CD4-positive, alpha-beta T cell (primary cell): ENCODE data around the gene BRD1. TPM values are rescaled to one million over a fixed set of nuclear protein-coding genes. Genes with fewer than 3 reads are reported as not detected.
"Not testable (repeated sequence)": the region's sequence is repeated elsewhere in the genome, so short reads cannot be mapped to it uniquely, and the experiment has no call there.

ENCODE experiments used
- ATAC-seq: fragments of 200-7000 bp; cut with Tn5 transposase; one replicate; pipeline ENCODE4 v1.10.0; 2022; ENCODE audit warnings: mild to moderate bottlenecking; ENCODE audit not compliant: poor library complexity
- CTCF ChIA-PET: fragments of 350-600 bp; sonication (Branson Sonifier 250); formaldehyde crosslinking; loops from one replicate; lab custom pipeline; 2021; ENCODE audit warnings: antibody characterized with exemption, inconsistent platforms; lab: Charles Lee
- POLR2A ChIA-PET: fragments of 350-600 bp; sonication (Branson Sonifier 250); formaldehyde crosslinking; loops from one replicate; lab custom pipeline; 2021; ENCODE audit warnings: antibody characterized with exemption, inconsistent platforms; lab: Charles Lee
- DNase-seq, 14 experiments: peaks; one replicate each; pipeline ENCODE4 v3.0.0-alpha.2; 2013 to 2020; ENCODE audit warnings: mixed read lengths in 2 of 14
- H3K27ac ChIP-seq, 2 donors: one replicate each; pipeline versions ENCODE4 v1.5.1 to v1.7.0; 2013; ENCODE audit warnings: low read length in 2 of 2, low read depth in 1 of 2, mild to moderate bottlenecking in 1 of 2
- H3K27me3 ChIP-seq, 2 experiments: 1 replicate in 1 of 2; 2 replicates in 1 of 2; pipeline versions ENCODE4 v1.6.1 to v1.7.0; 2013; ENCODE audit warnings: low read length in 2 of 2, control low read depth in 1 of 2, mild to moderate bottlenecking in 1 of 2, moderate library complexity in 1 of 2; ENCODE audit not compliant: insufficient read depth in 2 of 2, control insufficient read depth in 1 of 2
- H3K36me3 ChIP-seq: one replicate; pipeline ENCODE4 v1.6.1; 2013; ENCODE audit warnings: low read length, control low read depth; ENCODE audit not compliant: insufficient read depth
- H3K4me1 ChIP-seq: one replicate; pipeline ENCODE4 v1.6.1; 2013; ENCODE audit warnings: low read length, control low read depth; ENCODE audit not compliant: insufficient read depth
- H3K4me3 ChIP-seq: one replicate; pipeline ENCODE4 v1.5.1; 2013; ENCODE audit warnings: mild to moderate bottlenecking, low read length, moderate library complexity
- H3K9me3 ChIP-seq, 2 experiments: 1 replicate in 1 of 2; 2 replicates in 1 of 2; pipeline versions ENCODE4 v1.6.1 to v1.7.0; 2013; ENCODE audit warnings: low read length in 2 of 2, mild to moderate bottlenecking in 2 of 2, control low read depth in 1 of 2, moderate library complexity in 1 of 2; ENCODE audit not compliant: control insufficient read depth in 1 of 2, insufficient read depth in 1 of 2
- H3K27ac Mint-ChIP-seq: one replicate; pipeline ENCODE4 v1.8.0; 2020; ENCODE audit warnings: mixed read lengths
- H3K27me3 Mint-ChIP-seq: one replicate; pipeline ENCODE4 v1.8.0; 2021; ENCODE audit warnings: mixed read lengths
- H3K36me3 Mint-ChIP-seq: one replicate; pipeline ENCODE4 v1.8.0; 2021; ENCODE audit warnings: low read depth, mixed read lengths
- H3K4me1 Mint-ChIP-seq: one replicate; pipeline ENCODE4 v1.8.0; 2021; ENCODE audit warnings: low read depth, mixed read lengths
- H3K4me3 Mint-ChIP-seq: one replicate; pipeline ENCODE4 v1.8.0; 2020; ENCODE audit warnings: mild to moderate bottlenecking, mixed read lengths
- H3K9me3 Mint-ChIP-seq: one replicate; pipeline ENCODE4 v1.8.0; 2020; ENCODE audit warnings: mixed read lengths
- CTCF ChIP-seq: fragments of 200-600 bp; IDR thresholded peaks from one replicate; pipeline ENCODE4 v1.8.0; 2022; ENCODE audit warnings: antibody characterized with exemption, mild to moderate bottlenecking
- intact Hi-C, 2 experiments: fragments of 100-400 bp; cut with DNase I in 1 of 2; cut with micrococcal nuclease in 1 of 2; formaldehyde crosslinking; loops; one replicate each; pipeline versions ENCODE4 v1.15.1 to v1.9.0; 2023 to 2025; cut with DNase I, micrococcal nuclease
- total RNA-seq, 174 experiments: library from RNA in 2 of 174; stranded (reverse) in 2 of 174; gene quantifications; one replicate each; pipeline ENCODE4 v1.2.3 and lab custom pipeline; 2021 to 2026

BRD1 gene
- total RNA-seq, 2 experiments from 2014 or later = 129 to 130 TPM

GRCh38 chr22:49764127-49764581, 63.5 kb downstream of the BRD1 start:
- peak in 1 of 14 experiments; percentile 33 for DNase-seq
- Mint-ChIP-seq H3K27me3 (no peaks in the 10 kb centered on the region), H3K27ac (no peak overlapping the region), H3K4me3 (no peak overlapping the region), H3K36me3 (no peaks in the 10 kb centered on the region), H3K4me1 (peaks cover 13% of the 10 kb centered on the region), H3K9me3 (peaks cover 3% of the 10 kb centered on the region)
- no peak for TF ChIP-seq CTCF
- H3K27ac ChIP-seq = no peak overlapping the region
- ChIA-PET CTCF (no interaction called here), POLR2A (no interaction called here)
- no peak for ATAC-seq
- no peaks in the 10 kb centered on the region for H3K27me3 ChIP-seq
- intact Hi-C loops = no loop called here
- no peak overlapping the region for H3K4me3 ChIP-seq
- H3K9me3 ChIP-seq = peaks cover 9 to 21% of the 10 kb centered on the region in 2 experiments
- H3K36me3 ChIP-seq = no peaks in the 10 kb centered on the region
- peaks cover 10% of the 10 kb centered on the region for H3K4me1 ChIP-seq

- no peak overlapping the region for H3K27ac Mint-ChIP-seq
- no peak overlapping the region for H3K4me3 Mint-ChIP-seq
- H3K27ac ChIP-seq = no peak overlapping the region
- H3K9me3 Mint-ChIP-seq = peaks cover 3% of the 10 kb centered on the region
- CTCF ChIA-PET = no interaction called here
- intact Hi-C loops = no loop called here
- ATAC-seq (no peak), DNase-seq (peak in 1 of 14 experiments; percentile 17)
- H3K9me3 ChIP-seq = peaks cover 9 to 21% of the 10 kb centered on the region in 2 experiments
- peaks cover 13% of the 10 kb centered on the region for H3K4me1 Mint-ChIP-seq
- POLR2A ChIA-PET = no interaction called here
- no peaks in the 10 kb centered on the region for H3K36me3 Mint-ChIP-seq
- H3K4me1 ChIP-seq = peaks cover 10% of the 10 kb centered on the region
- TF ChIP-seq CTCF = no peak
- H3K27me3 ChIP-seq = no peaks in the 10 kb centered on the region
- H3K27me3 Mint-ChIP-seq = no peaks in the 10 kb centered on the region
- H3K4me3 ChIP-seq = no peak overlapping the region
- H3K36me3 ChIP-seq = no peaks in the 10 kb centered on the region
Observed at GRCh38 chr22:49763696-49764095, 64.0 kb downstream of the BRD1 start.

GRCh38 chr22:49763138-49763537, 64.5 kb downstream of the BRD1 start:
- Histone ChIP-seq H3K9me3 (peaks cover 9 to 21% of the 10 kb centered on the region in 2 experiments), H3K27me3 (no peaks in the 10 kb centered on the region), H3K36me3 (no peaks in the 10 kb centered on the region), H3K4me3 (no peak overlapping the region), H3K4me1 (peaks cover 10% of the 10 kb centered on the region), H3K27ac (no peak overlapping the region)
- Mint-ChIP-seq H3K9me3 (peaks cover 3% of the 10 kb centered on the region), H3K27me3 (no peaks in the 10 kb centered on the region), H3K4me1 (peaks cover 13% of the 10 kb centered on the region), H3K36me3 (no peaks in the 10 kb centered on the region), H3K4me3 (no peak overlapping the region), H3K27ac (no peak overlapping the region)
- POLR2A ChIA-PET = no interaction called here
- ATAC-seq (no peak), DNase-seq (peak in 1 of 14 experiments; percentile 8)
- intact Hi-C loops = no loop called here
- no peak for TF ChIP-seq CTCF
- CTCF ChIA-PET = no interaction called here

- H3K27me3 Mint-ChIP-seq, H3K36me3 Mint-ChIP-seq, H3K9me3 Mint-ChIP-seq, H3K4me3 Mint-ChIP-seq, H3K36me3 ChIP-seq, ATAC-seq, intact Hi-C loops, H3K4me3 ChIP-seq, DNase-seq, CTCF ChIA-PET, H3K27me3 ChIP-seq, H3K27ac Mint-ChIP-seq, POLR2A ChIA-PET, H3K27ac ChIP-seq: not testable (repeated sequence)
- Histone ChIP-seq H3K4me1 (peaks cover 10% of the 10 kb centered on the region), H3K9me3 (peaks cover 9 to 21% of the 10 kb centered on the region in 2 experiments)
- peaks cover 13% of the 10 kb centered on the region for H3K4me1 Mint-ChIP-seq
Observed at GRCh38 chr22:49762571-49762970, 65.1 kb downstream of the BRD1 start.
